Mesenteric fat pad (tissue), 1 donor: Measurements from ENCODE around the gene C3orf62. TPM values are rescaled to one million over a fixed set of nuclear protein-coding genes. Genes with fewer than 3 reads are reported as not detected.
"Not testable (repeated sequence)": the region's sequence is repeated elsewhere in the genome, so short reads cannot be mapped to it uniquely, and the experiment has no call there.

Experiments
- DNase-seq: peaks from one replicate; pipeline ENCODE4 v3.0.0-alpha.2; 2020; ENCODE audit warnings: low spot score
- total RNA-seq: library from RNA; stranded (reverse); fragmentation: NEBNext Ultra II Directional; extraction: Animal tissue kit (Norgen Biotek cat#: 25700); gene quantifications from one replicate; pipeline ENCODE4 v1.2.1, GENCODE V29; 2021
- donor health status: DM: yes; HTN: yes; CAD: no.

Gene C3orf62
- total RNA-seq, 1 donor from 2014 or later: 5.8 TPM

DNA sequence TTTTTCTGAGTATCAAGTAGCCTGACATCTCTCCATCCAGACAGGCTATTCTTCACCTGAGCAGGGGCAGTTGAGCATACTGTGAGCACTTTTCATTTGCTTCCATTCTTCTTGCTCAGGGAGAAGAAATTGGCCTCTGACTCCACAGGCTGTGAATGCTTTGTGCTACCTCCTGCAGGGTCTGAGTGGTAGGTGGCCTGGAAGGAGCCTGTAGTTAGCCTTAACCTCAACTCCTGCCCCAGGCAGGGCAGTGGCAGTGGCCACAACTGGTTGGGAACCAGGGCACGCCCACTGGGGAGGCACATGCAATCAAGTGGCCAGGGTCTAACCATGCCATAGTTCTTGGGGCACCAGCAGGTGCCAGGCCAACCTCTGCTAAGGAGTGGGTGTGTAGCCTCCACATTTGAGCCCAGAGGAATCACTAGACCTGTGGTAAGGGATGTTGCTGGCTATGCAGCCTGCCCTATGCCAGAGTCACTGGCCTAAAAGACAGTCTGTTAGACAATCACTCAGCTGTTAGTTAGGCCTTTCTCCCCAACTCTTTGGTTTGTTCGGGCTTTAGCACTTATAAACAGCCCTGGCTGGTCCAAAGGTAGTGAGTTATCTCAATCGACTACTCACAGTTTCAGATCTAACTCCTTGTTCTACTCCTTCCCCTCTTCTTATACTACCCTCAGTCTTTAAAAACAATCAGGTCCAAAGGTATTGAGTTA, 7.4 kb downstream of the C3orf62 start:
- DNase-seq: no peak

DNA sequence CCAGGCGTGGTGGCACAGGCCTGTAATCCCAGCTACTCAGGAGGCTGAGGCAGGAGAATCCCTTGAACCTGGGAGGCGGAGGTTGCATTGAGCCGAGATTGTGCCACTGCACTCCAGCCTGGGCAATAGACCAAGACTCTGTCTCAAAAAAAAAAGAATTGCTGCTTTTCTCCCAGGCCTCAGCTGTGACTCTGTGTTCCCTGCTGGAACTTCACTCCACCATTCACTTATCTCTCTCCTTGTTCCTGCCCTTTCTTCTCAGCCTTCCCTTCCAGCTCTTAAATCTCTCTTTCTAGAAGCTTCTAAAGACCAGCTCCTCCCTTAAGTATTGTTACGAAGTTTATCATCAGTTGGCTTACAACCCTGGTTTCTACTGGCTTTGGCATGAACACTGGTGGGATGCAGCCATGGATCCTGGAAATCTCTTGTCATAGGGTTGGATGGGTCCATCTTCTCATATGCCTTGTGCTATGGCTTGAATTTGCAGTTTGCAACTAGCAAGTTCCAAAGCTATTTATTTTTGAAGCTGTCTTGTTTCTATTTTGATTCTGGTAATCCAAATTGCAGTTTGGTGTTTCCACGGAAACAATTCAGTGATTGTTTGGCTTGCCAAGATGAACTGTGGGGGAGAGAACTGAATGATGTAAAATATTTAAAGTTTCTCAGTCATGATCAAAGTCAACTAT, 10.5 kb downstream of the C3orf62 start:
- DNase-seq: no peak

DNA sequence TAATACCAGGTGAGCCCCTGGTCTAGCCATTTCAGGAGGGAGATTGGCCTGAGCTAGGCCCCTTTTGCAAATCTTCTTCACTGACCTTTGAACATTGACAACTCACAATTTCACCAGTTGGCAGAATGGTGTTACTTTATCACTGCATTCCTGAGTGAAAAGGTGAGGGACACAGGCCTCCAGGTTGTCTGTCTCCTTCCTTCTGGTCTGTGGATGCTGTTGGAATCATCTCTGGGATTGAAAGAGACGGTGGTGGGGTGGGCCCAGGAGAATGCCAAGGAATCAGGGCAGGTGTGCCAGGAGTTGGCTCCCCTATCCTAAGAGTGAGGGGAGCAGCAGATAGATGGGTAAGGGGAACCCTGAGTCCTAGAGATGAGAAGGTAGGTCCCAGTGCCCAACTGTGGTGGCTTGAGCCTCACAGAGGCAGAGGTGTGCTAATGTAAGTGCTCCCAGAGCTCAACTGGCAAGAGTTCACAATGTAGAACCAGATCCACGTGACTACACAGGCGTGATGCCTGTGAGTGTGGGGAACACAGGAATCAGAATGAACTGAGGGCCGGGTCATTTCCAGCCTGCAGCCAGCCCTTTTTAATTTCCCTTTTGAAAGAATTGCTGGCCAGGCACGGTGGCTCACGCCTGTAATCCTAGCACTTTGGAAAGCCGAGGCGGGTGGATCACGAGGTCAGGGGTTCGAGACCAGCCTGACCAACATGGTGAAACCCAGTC, 11.2 kb downstream of the C3orf62 start:
- no peak for DNase-seq

DNA sequence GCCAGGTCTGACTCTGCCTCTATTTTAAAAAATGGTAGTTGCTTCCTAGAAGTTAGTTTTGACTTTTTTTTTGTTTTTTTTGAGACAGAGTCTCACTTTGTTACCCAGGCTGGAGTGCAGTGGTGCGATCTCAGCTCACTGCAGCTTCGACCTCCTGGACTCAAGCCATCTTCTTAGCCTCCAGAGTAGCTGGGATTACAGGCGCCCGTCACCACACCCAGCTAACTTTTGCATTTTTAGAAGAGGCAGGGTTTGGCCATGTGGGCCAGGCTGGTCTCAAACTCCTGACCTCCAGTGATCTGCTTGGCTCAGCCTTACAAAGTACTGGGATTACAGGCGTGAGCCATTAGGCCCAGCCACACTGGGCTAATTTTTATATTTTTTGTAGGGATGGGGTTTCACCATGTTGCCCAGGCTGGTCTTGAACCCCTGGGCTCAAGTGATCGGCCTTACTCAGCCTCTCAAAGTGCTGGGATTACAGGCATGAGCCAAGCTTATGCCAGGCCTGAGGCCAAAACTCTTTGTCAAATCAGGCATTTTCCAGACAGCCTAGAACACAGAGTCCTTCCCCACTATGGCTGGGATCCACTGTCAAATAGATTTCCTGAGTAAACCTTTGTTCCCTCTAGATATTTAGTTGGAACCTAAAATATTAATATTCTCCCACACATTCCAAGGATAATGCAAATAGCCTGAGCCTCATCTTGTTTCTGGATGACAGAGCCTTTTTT, 13.7 kb downstream of the C3orf62 start:
- DNase-seq: no peak

DNA sequence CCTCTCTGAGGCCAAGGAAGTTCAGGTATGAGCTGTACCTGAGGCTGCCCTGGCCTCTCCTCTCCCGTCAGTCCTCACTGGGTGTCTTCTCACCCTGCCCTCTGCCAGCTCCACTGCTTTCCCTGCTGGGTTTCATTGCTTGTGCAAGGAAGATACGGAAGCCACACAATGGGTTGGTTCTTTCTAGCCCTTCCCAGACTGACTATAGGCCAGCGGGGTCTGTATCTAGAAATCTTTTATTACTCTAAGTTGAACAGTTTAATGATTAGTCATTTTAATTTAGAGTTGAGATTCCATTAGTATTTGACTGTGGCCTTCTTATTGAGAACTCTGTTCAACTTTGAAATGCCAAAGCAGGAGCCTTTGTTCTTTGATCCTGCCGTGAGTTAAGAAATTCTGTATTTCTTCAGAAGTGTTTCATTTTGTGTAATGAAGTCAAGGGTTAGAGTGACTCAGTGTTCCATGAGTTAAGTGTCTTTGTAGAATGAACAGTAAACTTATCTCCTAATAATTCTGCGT, 16.2 kb downstream of the C3orf62 start:
- no peak for DNase-seq

DNA sequence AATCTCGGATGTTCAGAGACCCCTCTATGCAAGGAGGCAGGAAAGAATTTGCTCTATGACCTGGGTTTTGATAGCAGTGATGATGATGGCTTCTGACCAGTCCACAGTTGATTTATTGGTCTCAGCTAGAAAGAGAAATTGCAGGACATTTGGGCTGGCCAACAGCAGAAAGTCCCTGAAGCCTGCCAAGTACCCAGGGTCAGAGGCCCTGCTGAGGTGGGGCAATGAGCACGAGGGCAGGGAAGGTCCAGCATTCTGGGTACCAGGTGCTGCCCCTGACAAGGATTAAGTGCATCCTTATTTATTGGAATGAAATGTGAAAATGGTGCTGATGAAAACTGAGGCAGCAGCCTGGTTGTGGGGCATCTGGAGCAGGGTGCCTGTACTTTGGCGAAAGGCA, 19.8 kb downstream of the C3orf62 start:
- no peak for DNase-seq

DNA sequence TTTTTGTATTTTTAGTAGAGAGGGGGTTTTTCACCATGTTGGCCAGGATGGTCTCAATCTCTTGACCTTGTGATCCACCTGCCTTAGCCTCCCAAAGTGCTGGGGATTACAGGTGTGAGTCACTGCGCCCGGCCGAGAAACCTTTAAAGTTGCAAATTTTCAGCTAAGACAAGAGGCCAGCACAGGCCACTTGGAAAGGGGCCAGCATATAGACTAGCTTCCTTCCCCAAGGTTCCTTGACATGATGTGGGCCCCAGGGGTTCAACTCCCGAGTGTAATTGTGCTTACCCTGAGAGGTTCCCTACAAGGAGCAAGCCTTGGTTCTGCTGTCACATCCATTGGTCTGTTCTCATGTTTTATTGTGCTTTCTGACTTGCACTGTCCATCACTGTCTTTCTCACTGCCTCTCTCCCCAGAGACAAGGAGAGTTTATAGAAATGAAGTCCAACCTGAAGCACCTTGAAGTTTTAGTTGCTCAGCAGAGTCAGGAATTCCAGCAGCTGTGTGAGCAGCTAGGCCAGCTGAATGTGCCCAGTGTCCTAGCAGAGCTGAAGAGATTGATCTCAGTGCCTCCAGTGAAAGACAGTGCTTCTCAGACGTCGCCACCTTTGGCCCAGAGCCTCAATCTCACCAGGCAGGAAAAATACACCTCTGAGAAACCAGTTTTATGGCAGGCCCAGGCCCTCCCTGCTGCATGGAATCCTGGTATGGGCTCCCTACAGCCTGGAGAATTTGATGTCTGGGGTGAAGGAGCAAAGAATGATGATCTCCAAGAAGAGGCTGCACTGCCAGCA, 21.1 kb downstream of the C3orf62 start:
- DNase-seq: peak; percentile 14

DNA sequence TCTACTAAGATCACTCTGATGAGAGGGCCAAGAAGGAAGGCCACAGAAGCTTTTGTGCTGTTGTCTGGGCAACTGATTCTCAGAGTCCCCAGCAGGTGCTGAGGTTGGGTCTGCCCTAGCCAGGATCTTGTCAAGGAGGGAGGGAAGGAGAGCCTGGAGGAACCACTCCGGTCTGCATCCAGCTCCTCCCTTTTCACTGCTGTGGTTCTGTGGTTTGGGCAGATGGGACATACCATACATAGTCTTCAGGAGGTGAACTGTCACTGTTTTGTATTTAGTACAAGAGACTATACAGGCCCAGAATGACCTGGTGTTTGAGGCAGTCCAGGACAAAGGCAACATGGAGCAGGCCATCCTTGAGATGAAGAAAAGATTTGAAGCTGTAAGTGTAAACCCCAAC, 21.9 kb downstream of the C3orf62 start:
- DNase-seq: peak; percentile 39

DNA sequence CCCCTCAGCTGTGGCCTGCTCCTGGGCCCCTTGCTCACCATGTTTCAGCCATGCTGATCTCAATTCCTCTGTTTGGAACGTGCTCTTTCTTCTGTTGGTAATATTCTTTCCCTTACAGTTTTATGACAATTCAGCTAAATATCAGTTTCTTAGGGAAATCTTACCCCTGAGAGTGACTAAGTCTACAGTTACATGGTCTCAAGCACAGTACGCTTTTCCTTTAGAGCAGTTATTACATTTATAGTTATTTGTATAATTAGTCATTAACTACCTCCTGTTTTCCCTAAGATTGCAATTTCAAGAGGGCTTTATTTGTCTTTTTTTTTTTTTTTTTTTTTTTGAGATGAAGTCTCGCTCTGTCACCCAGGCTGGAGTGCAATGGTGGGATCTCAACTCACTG, 23.5 kb downstream of the C3orf62 start:
- DNase-seq: no peak

DNA sequence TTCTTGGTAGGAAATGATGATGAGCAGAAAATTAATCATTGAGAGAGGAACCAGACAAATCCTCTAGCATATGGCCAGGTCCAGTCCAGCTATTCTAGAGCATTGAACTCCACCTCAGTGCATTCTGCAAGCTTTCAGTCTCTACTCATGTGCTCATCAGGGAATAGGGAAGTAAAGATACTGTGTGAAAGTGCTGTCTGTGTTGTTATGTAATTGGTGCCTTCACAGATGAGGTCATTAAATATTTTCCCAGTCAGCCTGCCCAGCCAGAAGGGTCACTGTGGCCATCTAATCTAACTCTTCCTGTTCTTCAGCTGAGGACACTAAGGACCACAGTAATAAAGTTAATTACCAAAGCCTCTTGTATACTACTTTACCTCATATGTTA, 28.2 kb downstream of the C3orf62 start:
- peak; percentile 6 for DNase-seq

DNA sequence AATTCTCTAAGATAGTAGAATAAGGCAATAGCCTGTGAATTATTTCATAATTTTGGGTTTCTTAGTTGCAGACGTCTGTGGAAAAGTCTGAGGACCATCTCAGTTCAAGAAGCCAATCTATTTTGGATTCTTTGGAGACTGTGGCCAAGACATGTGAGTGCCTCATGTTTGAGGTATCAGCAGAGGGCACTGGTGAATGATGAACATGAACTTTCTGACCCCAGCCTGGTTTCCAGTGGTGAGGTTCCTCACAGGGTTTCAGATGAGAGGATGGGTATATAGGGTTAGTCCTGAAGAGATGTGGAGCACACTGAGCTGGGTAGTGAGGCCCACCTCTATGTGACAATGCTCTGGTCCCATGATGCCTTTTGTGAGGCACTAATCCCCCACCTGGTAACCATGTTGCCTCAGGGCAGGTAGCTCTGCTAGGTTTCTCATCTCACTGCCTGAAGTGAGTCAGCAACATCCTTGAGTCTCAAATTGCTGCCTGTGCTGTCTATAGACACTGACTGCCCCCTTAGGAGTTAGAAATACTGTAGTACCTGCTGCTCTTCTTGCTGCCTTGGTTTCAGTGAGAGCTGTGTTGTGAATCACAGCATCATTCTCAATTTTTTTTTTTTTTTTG, 32.3 kb downstream of the C3orf62 start:
- DNase-seq: peak; percentile 28

DNA sequence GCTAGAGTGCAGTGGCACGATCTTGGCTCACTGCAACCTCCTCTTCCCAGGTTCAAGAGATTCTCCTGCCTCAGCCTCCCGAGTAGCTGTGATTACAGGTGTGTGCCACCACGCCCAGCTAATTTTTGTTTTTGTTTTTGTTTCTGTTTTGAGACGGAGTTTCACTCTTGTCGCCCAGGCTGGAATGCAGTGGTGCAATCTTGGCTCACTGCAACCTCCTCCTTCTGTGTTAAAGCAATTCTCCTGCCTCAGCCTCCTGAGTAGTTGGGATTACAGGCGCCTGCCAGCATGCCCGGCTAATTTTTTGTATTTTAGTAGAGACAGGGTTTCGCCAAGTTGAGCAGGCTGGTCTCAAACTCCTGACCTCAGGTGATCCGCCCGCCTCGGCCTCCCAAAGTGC, 36.9 kb downstream of the C3orf62 start:
- peak; percentile 22 for DNase-seq

DNA sequence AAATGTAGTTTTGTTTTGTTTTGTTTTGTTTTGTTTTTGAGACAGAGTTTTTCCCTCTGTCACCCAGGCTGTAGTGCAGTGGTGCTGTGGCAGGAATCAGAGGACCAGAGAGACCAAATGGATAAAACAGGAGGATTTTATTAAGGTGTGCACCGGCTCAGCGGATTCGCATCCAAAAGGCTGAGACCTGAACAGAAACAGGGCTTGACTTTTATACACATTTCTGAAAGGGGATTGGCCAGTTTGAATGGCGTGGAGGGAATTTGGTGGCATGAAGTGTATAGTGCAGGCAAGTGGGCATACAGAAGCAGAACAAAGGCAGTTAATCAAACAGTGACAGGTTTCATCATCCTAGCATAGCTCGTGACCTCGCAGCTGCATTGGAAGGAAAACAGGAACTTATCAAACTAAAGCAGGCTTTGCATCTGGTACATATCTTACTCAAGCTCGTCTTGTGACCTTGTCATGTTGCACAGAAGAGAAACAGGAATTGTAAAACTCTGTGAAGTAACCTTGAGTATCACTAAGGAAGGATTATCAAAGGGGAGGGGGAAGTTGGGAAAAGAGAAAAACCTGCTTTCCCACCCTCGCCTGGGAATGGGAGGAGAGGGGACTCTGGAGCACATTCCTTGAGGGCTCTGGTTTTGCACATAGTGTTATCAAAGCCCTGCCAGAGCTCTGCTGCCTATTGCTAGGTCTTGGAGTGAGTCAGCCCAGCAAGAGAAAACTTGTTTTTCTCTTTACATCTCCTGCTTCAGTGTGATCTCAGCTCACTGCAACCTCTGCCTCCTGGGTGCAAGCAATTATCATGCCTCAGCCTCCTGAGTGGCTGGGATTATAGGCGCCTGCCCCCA, 38.5 kb downstream of the C3orf62 start:
- DNase-seq: peak; percentile 30

DNA sequence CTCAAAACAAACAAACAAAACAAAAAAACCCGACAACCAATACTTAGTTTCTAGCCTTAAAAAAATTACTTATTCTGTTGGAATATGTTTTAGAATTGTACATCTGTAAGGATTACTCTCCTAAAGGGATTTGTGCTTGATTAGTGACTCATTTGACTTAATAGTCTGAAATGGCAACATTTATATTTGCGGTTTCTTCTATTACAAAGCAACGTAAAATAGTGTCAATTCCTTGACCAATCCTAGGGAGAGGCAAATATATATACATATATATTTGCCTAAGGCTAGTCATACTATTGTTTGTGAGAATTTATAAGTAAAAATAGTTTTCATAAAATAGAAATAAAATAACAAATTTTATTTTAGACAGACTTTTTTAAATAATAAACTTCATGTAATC, 39.7 kb downstream of the C3orf62 start:
- no peak for DNase-seq

DNA sequence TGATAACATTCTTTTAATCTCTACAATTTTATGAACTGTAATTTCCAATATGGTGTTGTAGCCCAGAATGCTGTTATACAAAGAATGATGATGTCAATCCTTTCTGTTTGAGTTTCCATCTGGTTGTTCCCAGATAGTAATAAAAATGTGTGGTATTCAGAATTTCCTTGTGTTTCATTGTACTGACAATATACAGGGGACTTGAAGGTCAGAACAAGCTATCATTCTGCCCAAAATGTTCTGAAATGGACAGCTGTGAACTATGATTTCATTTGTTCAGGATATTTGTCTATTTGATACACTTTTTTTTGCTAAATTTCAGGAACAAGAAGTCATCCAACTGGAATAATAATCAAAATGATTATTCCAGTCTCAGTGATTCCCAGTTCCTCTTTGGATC, 40.8 kb downstream of the C3orf62 start:
- DNase-seq: no peak

DNA sequence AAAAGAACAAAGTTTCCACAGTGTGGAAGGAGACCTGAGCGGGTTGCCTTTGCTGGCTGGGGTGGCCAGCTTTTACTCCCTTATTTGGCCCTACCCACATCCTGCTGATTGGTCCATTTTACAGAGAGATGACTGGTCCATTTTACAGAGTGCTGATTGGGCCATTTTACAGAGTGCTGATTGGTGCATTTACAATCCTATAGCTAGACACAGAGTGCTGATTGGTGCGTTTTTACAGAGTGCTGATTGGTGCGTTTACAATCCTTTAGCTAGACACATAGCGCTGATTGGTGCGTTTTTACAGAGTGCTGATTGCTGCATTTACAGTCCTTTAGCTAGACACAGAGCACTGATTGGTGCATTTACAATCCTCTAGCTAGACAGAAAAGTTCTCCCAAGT, 48.2 kb downstream of the C3orf62 start:
- DNase-seq: not testable (repeated sequence)

DNA sequence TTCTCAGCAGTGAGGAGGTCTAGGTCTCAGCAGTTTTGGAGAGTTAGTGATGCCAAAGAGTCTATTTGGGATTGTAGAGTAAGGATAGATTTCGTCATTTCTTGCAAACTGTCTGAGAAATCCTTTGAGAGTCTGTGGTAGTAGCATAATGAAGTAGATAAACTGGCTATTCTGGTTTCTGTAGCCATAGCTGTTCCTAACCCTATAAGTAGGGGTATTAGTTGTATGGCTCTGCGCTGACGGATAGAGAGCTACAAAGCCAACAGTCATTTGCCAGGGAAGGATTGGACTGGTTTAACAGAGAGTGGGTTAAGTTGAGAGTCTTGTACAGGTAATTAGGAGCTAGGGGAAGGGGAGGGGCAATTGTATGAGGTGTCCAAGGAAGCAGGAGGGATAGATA, 55.0 kb downstream of the C3orf62 start:
- no peak for DNase-seq

DNA sequence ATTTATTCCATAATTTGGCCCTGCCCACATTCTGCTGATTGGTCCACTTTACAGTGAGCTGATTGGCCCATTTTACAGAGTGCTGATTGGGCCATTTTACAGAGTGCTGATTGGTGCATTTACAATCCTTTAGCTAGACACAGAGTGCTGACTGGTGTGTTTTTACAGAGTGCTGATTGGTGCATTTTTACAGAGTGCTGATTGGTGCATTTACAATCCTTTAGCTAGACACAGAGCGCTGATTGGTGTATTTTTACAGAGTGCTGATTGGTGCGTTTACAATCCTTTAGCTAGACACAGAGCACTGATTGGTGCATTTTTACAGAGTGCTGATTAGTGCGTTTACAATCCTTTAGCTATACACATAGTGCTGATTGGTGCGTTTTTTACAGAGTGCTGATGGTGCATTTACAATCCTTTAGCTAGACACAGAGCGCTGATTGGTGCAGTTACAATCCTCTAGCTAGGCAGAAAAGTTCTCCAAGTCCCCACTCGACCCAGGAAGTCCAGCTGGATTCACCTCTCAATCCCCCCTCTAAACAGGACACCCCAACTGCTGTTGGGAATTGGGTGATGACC, 56.0 kb downstream of the C3orf62 start:
- DNase-seq: not testable (repeated sequence)

DNA sequence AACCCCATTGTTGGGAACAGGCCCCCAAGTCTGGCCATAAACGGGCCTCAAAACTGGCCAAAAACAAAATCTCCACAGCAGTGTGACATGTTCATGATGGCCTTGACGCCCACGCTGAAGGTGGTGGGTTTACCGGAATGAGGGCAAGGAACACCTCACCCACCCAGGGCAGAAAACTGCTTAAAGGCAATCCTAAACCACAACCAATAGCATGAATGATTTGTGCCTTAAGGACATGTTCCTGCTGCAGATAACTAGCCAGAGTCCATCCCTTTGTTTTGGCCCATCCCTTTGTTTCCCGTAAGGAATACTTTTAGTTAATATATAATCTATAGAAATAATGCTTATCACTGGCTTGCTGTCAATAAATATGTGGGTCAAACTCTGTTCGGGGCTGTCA, 57.9 kb downstream of the C3orf62 start:
- peak; percentile 39 for DNase-seq
